ENCODE measurements around the gene PTPRF. TPM values are rescaled to one million over a fixed set of nuclear protein-coding genes. Genes with fewer than 3 reads are reported as not detected.

PTPRF gene
- total and polyA plus RNA-seq, 11 donors, result 0.91 to 74.1 (median 5.8) TPM

GRCh38 chr1:43506233-43506632, 24.4 kb upstream of the PTPRF start:
- H3K36me3 ChIP-seq, result no peaks in the 10 kb centered on the region
- ATAC-seq (no peak), DNase-seq (peak in 1 of 5 donors; percentile 8)
- WGBS, 4 donors, result 72 to 83% (median 78%) methylated on average over 6 of the region's 6 CpGs
- no peaks in the 10 kb centered on the region for H3K9me3 ChIP-seq
- H3K4me3 ChIP-seq, result no peak overlapping the region
- no peak for TF ChIP-seq POLR2A (IDR thresholded peaks at IDR 0.05)
- TF ChIP-seq, protein P1, sequence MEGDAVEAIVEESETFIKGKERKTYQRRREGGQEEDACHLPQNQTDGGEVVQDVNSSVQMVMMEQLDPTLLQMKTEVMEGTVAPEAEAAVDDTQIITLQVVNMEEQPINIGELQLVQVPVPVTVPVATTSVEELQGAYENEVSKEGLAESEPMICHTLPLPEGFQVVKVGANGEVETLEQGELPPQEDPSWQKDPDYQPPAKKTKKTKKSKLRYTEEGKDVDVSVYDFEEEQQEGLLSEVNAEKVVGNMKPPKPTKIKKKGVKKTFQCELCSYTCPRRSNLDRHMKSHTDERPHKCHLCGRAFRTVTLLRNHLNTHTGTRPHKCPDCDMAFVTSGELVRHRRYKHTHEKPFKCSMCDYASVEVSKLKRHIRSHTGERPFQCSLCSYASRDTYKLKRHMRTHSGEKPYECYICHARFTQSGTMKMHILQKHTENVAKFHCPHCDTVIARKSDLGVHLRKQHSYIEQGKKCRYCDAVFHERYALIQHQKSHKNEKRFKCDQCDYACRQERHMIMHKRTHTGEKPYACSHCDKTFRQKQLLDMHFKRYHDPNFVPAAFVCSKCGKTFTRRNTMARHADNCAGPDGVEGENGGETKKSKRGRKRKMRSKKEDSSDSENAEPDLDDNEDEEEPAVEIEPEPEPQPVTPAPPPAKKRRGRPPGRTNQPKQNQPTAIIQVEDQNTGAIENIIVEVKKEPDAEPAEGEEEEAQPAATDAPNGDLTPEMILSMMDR (IDR thresholded peaks at IDR 0.05), result no peak
- H3K4me1 ChIP-seq, result no peaks in the 10 kb centered on the region
- intact Hi-C loops (cut with DNase I), result no loop called here
- H3K27ac ChIP-seq, result no peak overlapping the region
- no peaks in the 10 kb centered on the region for H3K27me3 ChIP-seq

DNA sequence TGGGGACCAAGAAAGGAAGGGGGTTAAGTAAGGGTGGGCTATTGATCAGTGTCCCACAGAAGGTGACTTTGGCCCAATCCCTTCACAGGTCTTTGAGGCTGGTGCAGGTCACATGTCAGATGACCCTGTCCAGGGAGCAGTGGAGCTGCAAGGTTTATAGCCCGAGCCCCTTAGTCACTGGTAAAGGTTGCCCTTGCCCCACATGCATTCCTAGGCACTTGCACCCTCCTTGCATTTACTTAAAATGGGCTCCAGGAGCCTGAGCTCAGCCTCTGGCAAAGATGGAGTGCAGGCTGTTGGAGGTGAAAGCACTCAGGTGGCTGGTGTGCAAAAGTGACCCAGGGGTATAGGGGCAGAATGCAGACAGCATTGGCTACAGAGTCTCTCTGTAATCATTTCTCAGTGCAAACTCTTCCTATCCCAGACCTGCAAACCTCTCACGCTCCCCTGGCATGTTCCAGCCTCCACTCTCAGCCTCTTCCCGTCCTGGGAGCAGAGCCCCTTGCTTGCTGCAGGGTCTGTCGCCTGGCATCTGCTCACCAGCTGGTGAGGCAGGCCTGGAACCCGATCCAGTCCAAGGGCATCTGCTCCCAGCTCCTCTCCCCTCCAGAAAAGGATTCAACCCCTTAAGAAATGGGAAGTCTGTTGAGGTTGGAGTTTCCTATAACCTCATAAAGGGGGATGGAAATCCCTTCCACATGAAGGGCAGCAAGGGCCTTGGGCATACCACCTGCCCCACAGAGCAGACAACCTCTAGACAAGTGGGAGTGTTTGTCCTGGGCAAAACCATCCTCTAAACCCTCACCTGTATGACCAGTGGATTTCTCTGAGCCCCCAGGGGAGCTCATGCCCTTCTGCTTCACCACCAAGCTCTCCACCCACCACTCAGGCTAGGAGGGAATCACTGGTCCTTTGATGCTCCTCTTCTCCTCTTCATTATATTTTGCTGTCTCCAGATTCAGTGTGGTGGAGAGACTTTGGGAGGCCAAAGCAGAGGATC, 23.1 kb upstream of the PTPRF start:
- Histone ChIP-seq H3K27me3 (no peaks in the 10 kb centered on the region), H3K4me1 (no peaks in the 10 kb centered on the region), H3K9me3 (peaks cover 0 to 4% (median 0%) of the 10 kb centered on the region in 12 donors), H3K36me3 (no peaks in the 10 kb centered on the region), H3K4me3 (no peak overlapping the region), H3K27ac (no peak overlapping the region)
- ATAC-seq (no peak), DNase-seq (peak in 1 of 5 donors; percentile 4)
- intact Hi-C loops (cut with DNase I), result no loop called here
- no peak for TF ChIP-seq POLR2A (IDR thresholded peaks at IDR 0.05)
- TF ChIP-seq, protein P1 (IDR thresholded peaks at IDR 0.05), result no peak
- WGBS, 4 donors, result 74 to 82% (median 79%) methylated on average over 5 of the region's 5 CpGs

- 69 to 80% (median 74%) methylated on average over 4 of the region's 4 CpGs for WGBS, 4 donors
- H3K9me3 ChIP-seq, result peaks cover 0 to 4% (median 0%) of the 10 kb centered on the region in 12 donors
- no peak for ATAC-seq
- no peaks in the 10 kb centered on the region for H3K27me3 ChIP-seq
- DNase-seq, result peak in 1 of 5 donors; percentile 1
- no peaks in the 10 kb centered on the region for H3K36me3 ChIP-seq
- intact Hi-C loops (cut with DNase I), result no loop called here
- no peak overlapping the region for H3K27ac ChIP-seq
- H3K4me1 ChIP-seq, result no peaks in the 10 kb centered on the region
- no peak overlapping the region for H3K4me3 ChIP-seq
- no peak for TF ChIP-seq POLR2A (IDR thresholded peaks at IDR 0.05)
- TF ChIP-seq, protein P1 (IDR thresholded peaks at IDR 0.05), result no peak
Observed at GRCh38 chr1:43509007-43509739, 21.5 kb upstream of the PTPRF start.
